ENCODE data around the gene SERPINB5. TPM values are rescaled to one million over a fixed set of nuclear protein-coding genes. Genes with fewer than 3 reads are reported as not detected.

The SERPINB5 gene
- total and polyA plus RNA-seq, 2 of the 13 experiments (the other 11 are each of a cell fraction or from before 2014, with no cell fraction given) = not detected

GRCh38 chr18:63505566-63506335 is 29.0 kb downstream of the SERPINB5 start:
- intact Hi-C loops (cut with micrococcal nuclease; ENCODE audit: unreplicated experiment) (no loop called here), in situ Hi-C loops (cut with HindIII; ENCODE audit: extremely low pct_ligation_motif_present, low pct_unique_long_range_greater_than_20kb) (no loop called here)
- no peaks in the 10 kb centered on the region for H3K9me3 ChIP-seq (ENCODE audit: low read length)
- no peaks in the 10 kb centered on the region; the same call in 1 of the 2 replicates for H4K20me1 ChIP-seq (ENCODE audit: insufficient read depth, low read length)
- no peaks in the 10 kb centered on the region for H3K36me3 ChIP-seq (replicated peaks in 1 of 2; ENCODE audit: control insufficient read depth in 1 of 2, insufficient read depth in 2 of 2, low read length in 2 of 2)
- BruUV-seq (replicated peaks) = no TSS peak
- no peaks in the 10 kb centered on the region for H3K4me1 ChIP-seq (ENCODE audit: insufficient read depth, low read length)
- H2AFZ ChIP-seq (ENCODE audit: low read length) = no peak overlapping the region
- TF ChIP-seq ZNF10 (CRISPR knock-in tag; IDR thresholded peaks at IDR 0.05; ENCODE audit: borderline replicate concordance, low read depth) = no peak
- TF ChIP-seq ZNF121 (CRISPR knock-in tag; IDR thresholded peaks at IDR 0.05) = peak; percentile 87
- peak; percentile 33 for TF ChIP-seq CTCF (CRISPR knock-in tag; IDR thresholded peaks at IDR 0.05)
- peaks cover 0 to 4% of the 10 kb centered on the region in 2 experiments; a peak in 1 of 5 replicates for H3K27me3 ChIP-seq (ENCODE audit: control insufficient read depth in 1 of 2, insufficient read depth in 2 of 2, low read length in 2 of 2)
- no peak overlapping the region for H3K4me2 ChIP-seq (ENCODE audit: low read depth, low read length)
- CTCF ChIA-PET (ENCODE audit: low intra/inter-chr PET ratio, low total read pairs) = no interaction called here
- H3K79me2 ChIP-seq (ENCODE audit: insufficient read depth, low read length) = no peaks in the 10 kb centered on the region
- ATAC-seq (peak; percentile 78), DNase-seq (ENCODE audit: low spot score) (peak; percentile 13), FAIRE-seq (no peak)
- H3K4me3 ChIP-seq (replicated peaks in 1 of 3; ENCODE audit: insufficient read depth in 1 of 3, low read depth in 2 of 3, low read length in 3 of 3) = no peak overlapping the region
- H3K9ac ChIP-seq (ENCODE audit: insufficient read depth, low read depth, low read length) = no peak overlapping the region
- H3K27ac ChIP-seq (ENCODE audit: extremely low read length, insufficient read depth, low read length) = no peak overlapping the region
- 45% methylated on average over 2 of the region's 2 CpGs for WGBS (ENCODE audit: low lambda C conversion rate)
- POLR2A ChIA-PET = no interaction called here

GRCh38 chr18:63506336-63506646 is 29.5 kb downstream of the SERPINB5 start:
- H3K9me3 ChIP-seq (ENCODE audit: low read length) = no peaks in the 10 kb centered on the region
- TF ChIP-seq PRDM15 (CRISPR knock-in tag; IDR thresholded peaks at IDR 0.05) = no peak
- TF ChIP-seq ZBTB10 (CRISPR knock-in tag; IDR thresholded peaks at IDR 0.05; ENCODE audit: borderline replicate concordance) = no peak
- no peak overlapping the region for H3K4me2 ChIP-seq (ENCODE audit: low read depth, low read length)
- no peaks in the 10 kb centered on the region for H3K79me2 ChIP-seq (ENCODE audit: insufficient read depth, low read length)
- DNase-seq (ENCODE audit: low spot score) (no peak), ATAC-seq (no peak), FAIRE-seq (no peak)
- BruUV-seq (replicated peaks) = no TSS peak
- H2AFZ ChIP-seq (ENCODE audit: low read length) = no peak overlapping the region
- no peaks in the 10 kb centered on the region; the same call in 1 of the 2 replicates for H4K20me1 ChIP-seq (ENCODE audit: insufficient read depth, low read length)
- H3K27me3 ChIP-seq (ENCODE audit: control insufficient read depth in 1 of 2, insufficient read depth in 2 of 2, low read length in 2 of 2) = peaks cover 0 to 4% of the 10 kb centered on the region in 2 experiments; a peak in 1 of 5 replicates
- H3K36me3 ChIP-seq (replicated peaks in 1 of 2; ENCODE audit: control insufficient read depth in 1 of 2, insufficient read depth in 2 of 2, low read length in 2 of 2) = no peaks in the 10 kb centered on the region
- H3K27ac ChIP-seq (ENCODE audit: extremely low read length, insufficient read depth, low read length) = no peak overlapping the region
- H3K9ac ChIP-seq (ENCODE audit: insufficient read depth, low read depth, low read length) = no peak overlapping the region
- POLR2A ChIA-PET = no interaction called here
- H3K4me3 ChIP-seq (replicated peaks in 1 of 3; ENCODE audit: insufficient read depth in 1 of 3, low read depth in 2 of 3, low read length in 3 of 3) = no peak overlapping the region
- H3K4me1 ChIP-seq (ENCODE audit: insufficient read depth, low read length) = no peaks in the 10 kb centered on the region
- 4% methylated on average over 3 of the region's 3 CpGs for WGBS (ENCODE audit: low lambda C conversion rate)
- CTCF ChIA-PET (ENCODE audit: low intra/inter-chr PET ratio, low total read pairs) = no interaction called here
- in situ Hi-C loops (cut with HindIII; ENCODE audit: extremely low pct_ligation_motif_present, low pct_unique_long_range_greater_than_20kb) = no loop called here
- intact Hi-C loops (cut with micrococcal nuclease; ENCODE audit: unreplicated experiment) = no loop called here
